Retinal pigment epithelial cell (primary cell): Measurements from ENCODE around the gene KIAA0513.

Experiments used
- DNase-seq: peaks from one replicate; pipeline ENCODE4 v3.0.0-alpha.2; 2010; ENCODE audit warnings: low read depth
- H3K4me3 ChIP-seq: 2 replicates; pipeline ENCODE4 v1.5.1; 2011; ENCODE audit warnings: mild to moderate bottlenecking, low read length, control low read depth, moderate library complexity
- TF ChIP-seq, protein P1 (sequence below): conservative IDR thresholded peaks from 2 replicates; pipeline ENCODE4 v1.5.1; 2011; ENCODE audit warnings: low read depth, low read length, control low read depth, inconsistent platforms

Gene KIAA0513

DNA sequence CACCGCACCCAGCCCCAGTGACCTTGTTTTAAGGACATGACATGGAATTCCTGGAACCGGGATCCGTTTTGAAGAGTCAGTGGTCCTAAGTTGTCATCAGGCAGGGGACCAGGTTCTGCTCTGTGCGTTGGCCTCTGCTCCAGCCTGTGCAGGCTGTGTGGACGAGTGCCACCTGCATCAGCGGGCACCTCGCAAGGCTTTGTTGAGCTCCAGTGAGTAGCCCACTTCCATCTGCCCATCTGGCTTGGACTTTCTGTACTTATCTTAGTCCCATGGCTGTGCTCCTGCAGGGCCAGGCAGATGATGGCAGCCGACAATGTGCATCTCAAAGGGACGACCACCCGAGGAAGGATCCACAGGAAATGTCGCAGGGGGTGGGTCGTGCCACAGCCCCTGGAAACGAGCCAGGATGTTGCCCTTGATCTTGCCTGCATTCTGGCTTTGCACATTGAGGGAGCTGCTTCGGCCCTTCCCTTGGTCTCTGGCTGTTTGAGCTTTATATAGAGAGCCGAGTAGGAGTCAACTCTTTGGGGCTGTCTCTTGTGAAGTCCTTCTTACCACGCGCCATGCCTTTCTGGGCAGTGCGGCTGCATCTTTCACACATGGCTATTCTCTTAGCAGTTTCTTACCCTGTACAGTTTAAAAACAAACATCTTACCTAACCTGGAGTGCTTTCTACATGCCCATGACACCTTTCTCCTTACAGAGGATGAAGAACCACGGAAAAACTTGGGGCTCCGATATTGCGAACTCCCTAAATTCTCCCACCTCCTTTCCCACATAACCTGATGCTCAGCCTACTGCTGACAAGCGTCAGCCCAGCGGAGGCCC lies 18.3 kb downstream of the KIAA0513 start:
- TF ChIP-seq, protein P1, sequence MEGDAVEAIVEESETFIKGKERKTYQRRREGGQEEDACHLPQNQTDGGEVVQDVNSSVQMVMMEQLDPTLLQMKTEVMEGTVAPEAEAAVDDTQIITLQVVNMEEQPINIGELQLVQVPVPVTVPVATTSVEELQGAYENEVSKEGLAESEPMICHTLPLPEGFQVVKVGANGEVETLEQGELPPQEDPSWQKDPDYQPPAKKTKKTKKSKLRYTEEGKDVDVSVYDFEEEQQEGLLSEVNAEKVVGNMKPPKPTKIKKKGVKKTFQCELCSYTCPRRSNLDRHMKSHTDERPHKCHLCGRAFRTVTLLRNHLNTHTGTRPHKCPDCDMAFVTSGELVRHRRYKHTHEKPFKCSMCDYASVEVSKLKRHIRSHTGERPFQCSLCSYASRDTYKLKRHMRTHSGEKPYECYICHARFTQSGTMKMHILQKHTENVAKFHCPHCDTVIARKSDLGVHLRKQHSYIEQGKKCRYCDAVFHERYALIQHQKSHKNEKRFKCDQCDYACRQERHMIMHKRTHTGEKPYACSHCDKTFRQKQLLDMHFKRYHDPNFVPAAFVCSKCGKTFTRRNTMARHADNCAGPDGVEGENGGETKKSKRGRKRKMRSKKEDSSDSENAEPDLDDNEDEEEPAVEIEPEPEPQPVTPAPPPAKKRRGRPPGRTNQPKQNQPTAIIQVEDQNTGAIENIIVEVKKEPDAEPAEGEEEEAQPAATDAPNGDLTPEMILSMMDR, result no peak
- DNase-seq, result no peak
- no peak overlapping the region for H3K4me3 ChIP-seq

DNA sequence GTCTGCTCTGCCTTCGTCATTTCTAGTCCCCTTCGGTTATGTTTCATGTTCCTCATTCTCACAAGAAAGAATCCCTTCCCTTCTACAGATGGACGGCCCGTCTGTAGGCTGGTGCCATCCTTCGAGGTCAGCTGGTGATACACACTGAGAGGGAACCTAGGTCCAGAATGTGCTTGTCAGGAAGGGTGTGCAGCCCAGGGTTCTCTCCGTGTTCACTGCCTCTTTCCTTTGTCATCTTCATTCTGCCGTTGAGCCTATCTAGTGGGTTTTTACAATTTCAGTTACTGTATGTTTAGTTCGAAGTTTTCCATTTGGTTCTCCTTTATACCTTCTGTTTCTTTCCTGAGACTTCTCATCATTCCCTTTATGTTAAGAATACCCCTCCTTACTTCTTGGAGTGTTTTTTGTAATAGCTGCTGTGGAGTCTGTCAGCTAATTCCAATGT lies 18.9 kb downstream of the KIAA0513 start:
- TF ChIP-seq, protein P1, result no peak
- no peak for DNase-seq
- H3K4me3 ChIP-seq, result no peak overlapping the region

DNA sequence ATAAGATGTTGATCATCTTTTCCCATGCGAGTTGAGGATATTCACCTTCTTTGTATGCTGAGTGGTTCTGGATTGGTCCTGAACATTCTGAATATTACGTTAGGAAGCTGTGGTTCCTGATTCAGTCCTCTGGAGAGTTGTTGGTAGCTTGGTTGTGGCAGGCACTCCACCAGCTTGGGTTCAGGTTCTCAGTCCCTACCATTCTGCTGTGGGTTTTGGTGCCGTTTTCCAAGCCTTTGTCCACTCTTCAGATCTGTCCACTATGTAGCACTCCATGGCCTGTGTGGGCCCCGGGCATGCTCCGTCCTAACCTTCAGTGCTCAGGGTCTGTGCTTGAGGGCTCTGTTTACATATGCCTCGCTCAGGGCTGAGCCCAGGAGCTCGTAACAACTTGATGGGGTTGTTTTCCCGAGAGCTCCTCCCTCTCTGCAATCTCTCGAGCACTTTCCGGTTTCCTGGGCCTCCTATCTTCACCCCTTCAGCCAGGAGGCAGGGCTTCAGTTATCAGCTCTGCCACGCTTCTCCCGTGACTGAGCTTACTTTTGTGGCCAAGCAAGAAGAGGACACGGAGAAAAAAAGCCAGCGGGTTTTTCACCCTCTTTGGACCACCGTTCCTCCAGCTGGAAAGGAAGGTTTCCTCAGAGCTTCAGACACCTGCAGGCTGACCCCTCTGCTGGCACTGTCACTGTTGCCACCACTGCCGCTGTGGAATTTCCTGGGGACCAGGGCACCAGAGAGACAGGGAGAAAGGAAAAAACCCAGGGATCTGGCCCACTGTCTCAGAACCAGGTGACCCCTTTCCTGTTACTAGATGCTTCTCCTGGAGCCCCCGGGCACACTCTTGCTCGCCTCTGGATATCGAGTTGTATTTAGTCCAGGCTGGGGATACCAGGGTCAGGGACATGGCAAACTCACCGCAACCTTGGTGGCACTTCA lies 19.6 kb downstream of the KIAA0513 start:
- no peak for DNase-seq
- TF ChIP-seq, protein P1, result no peak
- H3K4me3 ChIP-seq, result no peak overlapping the region

DNA sequence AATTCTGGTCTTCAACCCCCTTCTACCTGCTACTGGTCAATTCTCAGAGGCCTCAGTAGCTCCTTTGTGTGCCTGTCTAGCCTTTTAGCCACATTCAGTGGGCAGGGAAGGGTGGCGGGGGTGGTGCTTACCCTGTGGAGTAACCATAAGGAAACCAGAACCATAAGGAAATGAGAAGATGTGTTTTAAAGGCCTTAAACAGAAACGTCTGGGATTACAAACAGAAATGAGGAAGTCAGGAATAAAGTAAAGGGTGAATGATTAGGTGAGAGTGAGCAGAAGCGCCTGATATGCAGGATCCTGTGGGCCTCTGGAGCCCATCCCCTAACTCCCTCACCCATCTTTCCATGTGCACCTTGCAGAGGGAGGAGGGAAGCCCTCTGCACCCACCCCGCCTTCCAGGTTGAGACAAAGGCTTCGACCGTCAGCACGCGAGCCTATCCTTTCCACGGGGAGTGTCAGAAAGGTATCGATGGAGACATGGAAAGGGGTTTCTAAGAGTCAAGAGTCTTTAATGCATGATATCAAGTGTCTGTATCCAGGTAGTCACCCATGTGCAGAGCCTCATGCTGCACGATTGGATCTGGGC lies 20.4 kb downstream of the KIAA0513 start:
- TF ChIP-seq, protein P1, result no peak
- no peak for DNase-seq
- H3K4me3 ChIP-seq, result no peak overlapping the region

DNA sequence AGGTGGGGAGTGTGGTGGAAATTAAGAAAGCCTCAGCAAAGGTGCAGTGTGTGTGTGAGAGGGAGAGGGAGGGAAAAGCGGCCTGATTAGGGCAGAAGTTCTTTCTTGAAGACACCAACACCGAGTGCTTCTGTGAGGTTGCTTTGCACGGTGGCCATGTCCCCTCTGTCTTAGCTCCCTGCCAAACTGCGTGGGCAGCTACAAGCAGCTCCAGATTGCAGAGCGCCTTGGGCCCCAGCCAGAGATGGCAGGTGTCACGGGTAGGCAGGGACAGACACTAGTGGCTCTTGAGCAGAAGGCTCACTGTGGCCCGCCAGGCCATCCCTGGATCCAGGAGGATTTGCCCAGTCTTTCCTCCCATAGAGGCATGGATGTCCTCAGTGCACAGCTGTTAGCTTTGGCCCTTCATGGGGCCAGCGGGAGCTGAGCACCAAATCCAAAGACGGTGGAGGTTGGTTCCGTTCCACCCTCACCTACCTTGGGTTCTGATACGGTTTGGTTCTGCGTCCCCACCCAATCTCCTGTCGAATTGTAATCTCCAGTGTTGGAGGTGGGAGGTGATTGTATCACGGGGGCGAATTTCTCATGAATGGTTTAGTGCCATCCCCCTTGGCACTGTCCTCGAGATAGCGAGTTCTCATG lies 21.4 kb downstream of the KIAA0513 start:
- no peak for DNase-seq
- no peak overlapping the region for H3K4me3 ChIP-seq
- TF ChIP-seq, protein P1, result no peak

DNA sequence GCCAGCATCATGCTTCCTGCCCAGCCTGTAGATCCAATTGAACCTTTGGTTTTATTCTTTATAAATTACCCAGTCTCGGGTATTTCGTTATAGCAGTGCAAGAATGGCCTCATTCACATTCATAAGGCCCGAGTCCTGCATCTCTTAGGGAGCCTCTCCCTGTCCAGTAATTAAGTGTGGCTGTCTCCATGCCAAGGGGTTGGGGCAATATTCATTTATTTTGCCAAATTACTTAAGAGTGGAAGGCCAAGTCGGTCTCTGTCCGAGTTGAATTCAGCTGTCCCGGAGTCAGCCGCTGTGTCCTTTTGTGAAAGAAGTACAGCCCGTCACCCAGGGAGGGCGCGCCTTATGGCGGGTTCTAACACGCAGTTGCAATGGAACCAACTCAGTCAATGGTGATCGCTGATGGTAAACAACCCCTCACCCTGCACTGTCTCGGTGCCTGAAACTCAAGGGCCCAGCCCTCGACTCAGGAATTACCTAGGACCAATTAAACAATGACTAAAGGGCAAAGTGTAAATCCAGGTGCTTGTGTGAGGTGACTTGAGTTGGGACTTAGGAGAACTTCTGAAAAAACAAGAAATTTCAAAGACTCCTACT lies 22.2 kb downstream of the KIAA0513 start:
- no peak for DNase-seq
- TF ChIP-seq, protein P1, result no peak
- H3K4me3 ChIP-seq, result no peak overlapping the region
